Anterior cingulate cortex (tissue), 58 donors: ENCODE data around the gene TRPC4AP.

Experiments used
- DNase-seq, 58 donors: peaks; one replicate each; lab custom pipeline; 2025; lab: John Stamatoyannopoulos, UW

TRPC4AP gene

GRCh38 chr20:34990661-34991214 is 101.9 kb downstream of the TRPC4AP start:
- no peak for DNase-seq

- DNase-seq: no peak
Observed at GRCh38 chr20:34990231-34990630, 102.4 kb downstream of the TRPC4AP start.

DNA sequence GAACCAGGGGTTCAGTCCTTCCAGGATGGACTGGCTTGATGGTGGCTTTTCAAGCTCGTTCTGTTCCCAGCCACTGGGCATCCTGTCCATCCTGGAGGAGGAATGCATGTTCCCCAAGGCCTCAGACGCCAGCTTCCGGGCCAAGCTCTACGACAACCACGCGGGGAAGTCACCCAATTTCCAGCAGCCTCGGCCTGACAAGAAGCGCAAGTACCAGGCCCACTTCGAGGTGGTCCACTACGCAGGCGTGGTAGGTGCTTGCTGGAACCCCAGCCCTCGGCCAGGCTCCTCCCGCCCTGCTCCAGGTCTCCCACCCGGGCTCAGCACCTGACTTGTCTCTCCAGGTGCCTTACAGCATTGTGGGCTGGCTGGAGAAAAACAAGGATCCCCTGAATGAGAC is 102.9 kb downstream of the TRPC4AP start:
- DNase-seq: no peak

DNA sequence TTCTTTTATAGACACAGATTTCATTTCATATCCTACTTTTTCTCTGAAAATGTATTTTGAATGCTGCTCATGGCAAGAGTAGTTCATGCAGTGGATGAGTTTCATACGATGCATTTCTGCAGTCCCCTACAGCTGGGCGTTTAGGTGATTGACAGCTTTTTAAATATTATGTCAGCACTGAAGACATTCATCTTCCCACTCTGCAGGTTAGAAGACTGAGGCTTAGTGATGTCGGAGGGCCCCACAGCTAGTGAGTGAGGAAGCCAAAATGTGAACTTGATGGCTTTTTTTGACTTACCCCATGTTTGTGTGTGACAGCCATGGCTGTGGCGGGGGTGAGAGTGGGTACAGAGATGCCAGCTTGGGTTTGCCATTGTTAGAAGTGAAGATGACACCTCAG is 103.5 kb downstream of the TRPC4AP start:
- DNase-seq: no peak

DNA sequence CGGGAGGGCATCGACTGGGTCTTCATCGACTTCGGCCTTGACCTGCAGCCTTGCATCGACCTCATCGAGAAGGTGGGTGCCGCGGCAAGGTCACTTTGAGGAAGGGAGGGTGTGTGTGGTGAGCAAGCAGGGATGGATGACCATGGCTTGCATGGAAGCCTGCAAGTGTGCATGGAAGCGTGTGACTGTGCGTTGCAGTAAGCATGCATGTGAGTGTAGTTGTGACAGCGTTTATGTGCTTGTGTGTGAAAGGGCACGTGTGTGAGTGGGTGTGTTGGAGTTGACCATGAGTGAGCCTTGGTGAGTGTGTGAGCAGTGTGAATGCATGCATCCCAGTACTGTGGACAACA is 104.4 kb downstream of the TRPC4AP start:
- peak in 3 of 58 donors; percentile 14 to 31 (median 20) for DNase-seq

DNA sequence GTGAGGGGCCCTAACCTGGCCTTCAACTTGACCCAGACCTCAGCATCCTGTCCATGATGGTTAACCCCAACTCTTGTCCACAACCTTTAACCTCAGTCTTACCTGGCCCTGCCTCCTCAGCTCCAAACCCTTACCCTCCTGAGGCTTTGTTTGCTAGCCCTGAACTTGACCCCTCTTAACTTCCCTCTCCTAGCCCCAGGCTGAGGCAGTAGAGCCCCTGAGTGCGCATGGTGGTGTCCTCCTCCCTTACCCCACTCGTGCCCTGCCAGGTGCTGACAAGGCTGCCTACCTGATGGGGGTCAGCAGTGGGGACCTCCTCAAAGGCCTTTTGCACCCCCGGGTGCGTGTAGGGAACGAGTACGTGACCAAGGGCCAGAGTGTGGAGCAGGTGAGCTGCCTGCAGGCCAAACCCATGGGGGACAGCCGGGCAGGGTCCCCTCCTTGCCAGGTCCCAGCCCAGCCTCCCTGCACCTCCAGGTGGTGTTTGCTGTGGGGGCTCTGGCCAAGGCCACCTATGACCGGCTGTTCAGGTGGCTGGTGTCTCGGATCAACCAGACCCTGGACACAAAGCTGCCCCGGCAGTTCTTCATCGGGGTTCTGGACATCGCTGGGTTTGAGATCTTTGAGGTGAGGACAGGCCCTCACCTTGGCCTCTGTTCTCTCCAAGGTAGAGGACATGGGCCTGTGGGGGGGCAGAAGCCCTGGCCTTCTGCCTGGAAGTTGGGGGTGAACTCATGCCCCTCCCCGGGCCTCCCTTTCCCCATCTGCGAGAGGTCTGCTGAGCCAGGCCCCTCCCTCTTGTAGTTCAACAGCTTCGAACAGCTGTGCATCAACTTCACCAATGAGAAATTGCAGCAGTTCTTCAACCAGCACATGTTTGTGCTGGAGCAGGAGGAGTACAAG is 105.1 kb downstream of the TRPC4AP start:
- DNase-seq: no peak

GRCh38 chr20:34986311-34987287 is 106.0 kb downstream of the TRPC4AP start:
- no peak for DNase-seq

GRCh38 chr20:34985461-34986310 is 106.9 kb downstream of the TRPC4AP start:
- no peak for DNase-seq

- peak in 1 of 58 donors; percentile 17 for DNase-seq
Observed at GRCh38 chr20:34984756-34985261, 107.8 kb downstream of the TRPC4AP start.

- no peak for DNase-seq
Observed at GRCh38 chr20:34983995-34984735, 108.4 kb downstream of the TRPC4AP start.

- no peak for DNase-seq
Observed at GRCh38 chr20:34983089-34983820, 109.4 kb downstream of the TRPC4AP start.

DNA sequence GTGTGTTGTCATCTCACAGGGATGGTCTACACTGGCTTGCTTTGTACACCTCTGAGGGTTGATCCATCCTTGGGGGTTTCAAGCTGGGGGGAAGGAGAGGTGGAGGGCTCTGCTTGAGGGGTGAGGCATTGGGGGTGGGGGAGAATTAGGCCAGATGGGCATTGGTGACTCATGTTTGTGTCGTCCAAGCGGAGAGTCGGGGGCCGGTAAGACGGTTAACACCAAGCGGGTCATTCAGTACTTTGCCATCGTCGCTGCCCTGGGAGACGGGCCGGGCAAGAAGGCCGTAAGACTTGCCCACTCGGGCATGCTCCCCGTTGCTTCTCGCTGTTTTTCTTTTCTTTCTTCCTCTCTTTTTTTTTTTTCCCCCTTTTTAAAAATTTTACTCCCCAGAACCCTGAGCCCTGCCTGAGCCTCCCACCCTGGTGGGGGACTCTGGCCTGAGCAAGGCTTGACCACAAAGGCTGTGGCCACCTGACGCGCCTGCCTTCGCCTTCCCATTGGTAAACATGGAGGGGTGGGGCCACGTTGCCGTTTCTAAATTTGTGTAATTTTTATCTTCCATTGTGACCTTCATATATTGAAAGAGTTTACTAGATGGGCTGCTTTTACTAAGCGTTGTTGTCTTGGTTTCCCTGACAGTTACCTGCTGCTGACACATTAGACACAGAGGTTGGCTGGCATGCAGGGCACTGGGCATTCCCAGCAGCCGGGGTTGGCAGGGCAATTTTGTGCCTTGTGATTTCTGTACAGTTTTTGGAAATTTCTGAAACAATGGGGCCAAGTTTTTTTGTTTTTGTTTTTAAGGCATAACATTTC is 110.1 kb downstream of the TRPC4AP start:
- DNase-seq: no peak

GRCh38 chr20:34980543-34981233 is 111.9 kb downstream of the TRPC4AP start:
- DNase-seq: no peak

- no peak for DNase-seq
Observed at GRCh38 chr20:34979366-34980153, 113.0 kb downstream of the TRPC4AP start.

- DNase-seq: peak in 1 of 58 donors; percentile 30
Observed at GRCh38 chr20:34978092-34978744, 114.4 kb downstream of the TRPC4AP start.
